HG02852 (cell line): Measurements from ENCODE around the gene CNGA1.

Experiments used
- ATAC-seq: cut with Tn5 transposase; IDR thresholded peaks from one replicate; pipeline ENCODE4 v1.9.1; 2021; ENCODE audit warnings: mild to moderate bottlenecking, moderate library complexity; ENCODE audit not compliant: unreplicated experiment

Gene CNGA1

DNA sequence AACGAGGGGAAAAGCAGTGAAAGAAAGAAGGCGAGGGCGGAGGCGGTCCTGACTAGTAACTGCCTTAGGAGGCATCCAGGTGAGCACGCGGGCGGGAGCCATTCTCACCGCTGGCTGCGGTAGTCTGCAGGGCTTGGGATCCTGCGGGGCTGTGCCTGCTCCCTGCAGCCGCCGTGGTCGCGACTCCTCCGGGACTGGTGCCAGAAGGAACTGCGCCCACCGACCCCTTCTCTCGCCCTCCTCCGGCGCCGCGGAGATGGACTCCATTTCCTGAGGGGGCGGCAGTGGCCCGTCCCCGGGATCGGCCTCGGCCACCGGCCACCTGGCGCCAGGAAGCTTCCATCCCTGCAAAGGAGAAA lies 102.6 kb downstream of the CNGA1 start:
- ATAC-seq = peak; percentile 30

GRCh38 chr4:47913330-47913729 lies 103.2 kb downstream of the CNGA1 start:
- no peak for ATAC-seq

DNA sequence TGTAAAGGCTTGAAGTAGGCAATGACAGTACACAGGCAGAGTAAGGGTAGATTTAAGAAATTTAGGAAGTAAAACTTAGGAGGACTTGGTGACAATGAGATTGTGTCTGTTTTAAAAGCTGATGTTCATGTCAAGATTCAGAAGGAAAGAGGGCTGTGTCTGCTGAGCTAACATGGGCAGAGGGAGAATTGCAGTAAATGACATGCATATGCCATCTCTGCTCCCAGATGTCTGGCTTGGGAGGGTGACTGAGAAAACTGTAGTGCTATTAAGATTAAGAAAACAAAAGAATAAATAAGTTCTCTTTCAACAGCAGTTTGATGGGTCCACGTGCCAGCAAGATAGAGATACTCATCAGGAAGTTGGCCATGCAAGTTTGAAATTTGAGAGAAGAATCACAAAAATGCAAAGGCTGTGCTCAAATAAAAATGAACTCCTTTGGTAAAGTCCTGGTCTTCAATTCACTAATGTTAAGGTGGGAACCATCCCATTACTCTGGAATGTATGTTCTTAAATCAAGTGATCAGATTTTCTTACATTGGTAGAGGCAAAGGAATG lies 109.3 kb downstream of the CNGA1 start:
- ATAC-seq = no peak

- ATAC-seq = no peak
These were observed 116.8 kb downstream of the CNGA1 start for GRCh38 chr4:47899639-47900038.

- ATAC-seq = no peak
These were observed 124.6 kb downstream of the CNGA1 start for GRCh38 chr4:47891928-47892327.
